ENCODE data around the gene SERPINB10. TPM values are rescaled to one million over a fixed set of nuclear protein-coding genes. Genes with fewer than 3 reads are reported as not detected.

The SERPINB10 gene
- total and polyA plus RNA-seq, 2 of the 8 experiments (the other 6 are each of a cell fraction or from before 2014, with no cell fraction given) = not detected

- ChIA-PET POLR2A (ENCODE audit: partially characterized antibody) (no interaction called here), CTCF (ENCODE audit: partially characterized antibody) (interaction anchor here (0.8 kb wide), 1 partner anchor 54 kb away, joined by 3 read pairs; no protein-coding TSS in a partner anchor)
- no peaks in the 10 kb centered on the region for H3K36me3 ChIP-seq (ENCODE audit: control insufficient read depth in 2 of 4, insufficient read depth in 4 of 4, low read length in 3 of 4)
- DNase-seq (ENCODE audit: low read depth in 1 of 2, low spot score in 2 of 2) = no peak
- no peak overlapping the region for H2AK5ac ChIP-seq (ENCODE audit: low read depth, low read length)
- no peak overlapping the region for H4K91ac ChIP-seq (replicated peaks; ENCODE audit: insufficient read length, low read length)
- no peaks in the 10 kb centered on the region for H4K20me1 ChIP-seq (replicated peaks in 1 of 2; ENCODE audit: control insufficient read depth in 1 of 2, insufficient read depth in 2 of 2, low read length in 2 of 2)
- no peak overlapping the region for H3K56ac ChIP-seq (replicated peaks; ENCODE audit: insufficient read length, low read depth, low read length)
- H3K23me2 ChIP-seq (ENCODE audit: low read depth, low read length) = no peaks in the 10 kb centered on the region
- no peak overlapping the region for H3K4me3 ChIP-seq (ENCODE audit: extremely low read depth in 1 of 4, insufficient read depth in 2 of 4, low read depth in 3 of 4, low read length in 4 of 4)
- no peak overlapping the region for H2BK15ac ChIP-seq (ENCODE audit: low read length)
- H3K9me3 ChIP-seq (ENCODE audit: insufficient read depth in 2 of 2, low read depth in 1 of 2, low read length in 1 of 2) = no peaks in the 10 kb centered on the region
- WGBS, 2 experiments (ENCODE audit: extremely low coverage in 1 of 2, insufficient coverage in 1 of 2, insufficient read length in 1 of 2, insufficient replicate concordance in 2 of 2, low coverage in 1 of 2, low lambda C conversion rate in 2 of 2, missing lambda C conversion rate in 1 of 2) = 89% methylated on average over 8 of the region's 8 CpGs; no CpG with 5 or more reads in 1 of the 2 experiments
- FAIRE-seq = no peak
- H3K4me1 ChIP-seq (replicated peaks in 1 of 4; ENCODE audit: control insufficient read depth in 3 of 4, insufficient read depth in 4 of 4, low read length in 3 of 4) = no peaks in the 10 kb centered on the region
- TF ChIP-seq, protein P1, sequence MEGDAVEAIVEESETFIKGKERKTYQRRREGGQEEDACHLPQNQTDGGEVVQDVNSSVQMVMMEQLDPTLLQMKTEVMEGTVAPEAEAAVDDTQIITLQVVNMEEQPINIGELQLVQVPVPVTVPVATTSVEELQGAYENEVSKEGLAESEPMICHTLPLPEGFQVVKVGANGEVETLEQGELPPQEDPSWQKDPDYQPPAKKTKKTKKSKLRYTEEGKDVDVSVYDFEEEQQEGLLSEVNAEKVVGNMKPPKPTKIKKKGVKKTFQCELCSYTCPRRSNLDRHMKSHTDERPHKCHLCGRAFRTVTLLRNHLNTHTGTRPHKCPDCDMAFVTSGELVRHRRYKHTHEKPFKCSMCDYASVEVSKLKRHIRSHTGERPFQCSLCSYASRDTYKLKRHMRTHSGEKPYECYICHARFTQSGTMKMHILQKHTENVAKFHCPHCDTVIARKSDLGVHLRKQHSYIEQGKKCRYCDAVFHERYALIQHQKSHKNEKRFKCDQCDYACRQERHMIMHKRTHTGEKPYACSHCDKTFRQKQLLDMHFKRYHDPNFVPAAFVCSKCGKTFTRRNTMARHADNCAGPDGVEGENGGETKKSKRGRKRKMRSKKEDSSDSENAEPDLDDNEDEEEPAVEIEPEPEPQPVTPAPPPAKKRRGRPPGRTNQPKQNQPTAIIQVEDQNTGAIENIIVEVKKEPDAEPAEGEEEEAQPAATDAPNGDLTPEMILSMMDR (IDR thresholded peaks at IDR 0.05; ENCODE audit: control extremely low read depth in 1 of 3, insufficient read depth in 1 of 3, low read depth in 1 of 3, low read length in 3 of 3) = no peak
- TF ChIP-seq CEBPB (IDR thresholded peaks at IDR 0.05; ENCODE audit: low read depth, low read length) = no peak
- no peak for TF ChIP-seq JUN (IDR thresholded peaks at IDR 0.05; ENCODE audit: low read depth, low read length)
- TF ChIP-seq RBBP5 (IDR thresholded peaks at IDR 0.05; ENCODE audit: borderline replicate concordance, low read depth, low read length) = no peak
- no peak for TF ChIP-seq KDM5A (IDR thresholded peaks at IDR 0.05; ENCODE audit: low read length)
- no peak for TF ChIP-seq JUND (IDR thresholded peaks at IDR 0.05; ENCODE audit: low read length)
- no peak for TF ChIP-seq ASH2L (IDR thresholded peaks at IDR 0.05; ENCODE audit: low read length)
- TF ChIP-seq BCL11A (IDR thresholded peaks at IDR 0.05; ENCODE audit: low read depth in 2 of 2, low read length in 2 of 2) = no peak
- TF ChIP-seq FOSL1 (IDR thresholded peaks at IDR 0.05; ENCODE audit: insufficient read depth, low read depth, low read length) = no peak
- TF ChIP-seq, protein P2, sequence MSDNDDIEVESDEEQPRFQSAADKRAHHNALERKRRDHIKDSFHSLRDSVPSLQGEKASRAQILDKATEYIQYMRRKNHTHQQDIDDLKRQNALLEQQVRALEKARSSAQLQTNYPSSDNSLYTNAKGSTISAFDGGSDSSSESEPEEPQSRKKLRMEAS (IDR thresholded peaks at IDR 0.05) = no peak
- no peak overlapping the region for H2BK12ac ChIP-seq (ENCODE audit: low read depth, low read length)
- no peak overlapping the region for H3K4ac ChIP-seq (replicated peaks; ENCODE audit: insufficient read length, low read depth, low read length)
- H4K5ac ChIP-seq (ENCODE audit: insufficient read length, low read depth, low read length) = no peak overlapping the region
- H3K18ac ChIP-seq (ENCODE audit: extremely low read depth, low read length) = no peak overlapping the region
- no peak overlapping the region for H3K4me2 ChIP-seq (ENCODE audit: insufficient read depth in 1 of 2, low read depth in 2 of 2, low read length in 2 of 2)
- no peak overlapping the region for H2BK120ac ChIP-seq (replicated peaks; ENCODE audit: low read depth, low read length)
- H2AFZ ChIP-seq (ENCODE audit: low read length) = no peak overlapping the region
- H3K27me3 ChIP-seq (replicated peaks in 1 of 4; ENCODE audit: control insufficient read depth in 3 of 4, extremely low read depth in 1 of 4, insufficient read depth in 3 of 4, low read length in 3 of 4) = no peaks in the 10 kb centered on the region
- no peaks in the 10 kb centered on the region for H3K79me2 ChIP-seq (ENCODE audit: control insufficient read depth in 1 of 2, insufficient read depth in 2 of 2, low read length in 2 of 2)
- H4K8ac ChIP-seq (ENCODE audit: extremely low read depth, insufficient read depth, low read length) = no peak overlapping the region
- H3K23ac ChIP-seq (ENCODE audit: insufficient read length) = no peak overlapping the region
- H3K9ac ChIP-seq (replicated peaks in 1 of 4; ENCODE audit: extremely low read depth in 1 of 4, low read depth in 3 of 4, low read length in 3 of 4) = no peak overlapping the region
- no peaks in the 10 kb centered on the region for H3K79me1 ChIP-seq (ENCODE audit: low read depth, low read length)
- no peak overlapping the region for H2BK20ac ChIP-seq (ENCODE audit: low read length)
- no peak overlapping the region for H3K14ac ChIP-seq (ENCODE audit: insufficient read length)
- no peak overlapping the region for H3K27ac ChIP-seq (ENCODE audit: low read depth, low read length)
- no peak overlapping the region for H2BK5ac ChIP-seq (ENCODE audit: low read depth, low read length)
Observed at GRCh38 chr18:63882333-63883141, 25.2 kb upstream of the SERPINB10 start.

Measured in H1 (cell line).